Activated CD4-positive, alpha-beta T cell treated with anti-CD3 and anti-CD28 coated beads for 24 hours (primary cell): ENCODE measurements around the gene ARMC2.
"Not testable (repeated sequence)": the region's sequence is repeated elsewhere in the genome, so short reads cannot be mapped to it uniquely, and the experiment has no call there.

Experiments used
- DNase-seq, 2 donors: peaks; one replicate each; pipeline ENCODE4 v3.0.0-alpha.2; 2020; ENCODE audit warnings: low read depth in 2 of 2

Gene ARMC2, protein sequence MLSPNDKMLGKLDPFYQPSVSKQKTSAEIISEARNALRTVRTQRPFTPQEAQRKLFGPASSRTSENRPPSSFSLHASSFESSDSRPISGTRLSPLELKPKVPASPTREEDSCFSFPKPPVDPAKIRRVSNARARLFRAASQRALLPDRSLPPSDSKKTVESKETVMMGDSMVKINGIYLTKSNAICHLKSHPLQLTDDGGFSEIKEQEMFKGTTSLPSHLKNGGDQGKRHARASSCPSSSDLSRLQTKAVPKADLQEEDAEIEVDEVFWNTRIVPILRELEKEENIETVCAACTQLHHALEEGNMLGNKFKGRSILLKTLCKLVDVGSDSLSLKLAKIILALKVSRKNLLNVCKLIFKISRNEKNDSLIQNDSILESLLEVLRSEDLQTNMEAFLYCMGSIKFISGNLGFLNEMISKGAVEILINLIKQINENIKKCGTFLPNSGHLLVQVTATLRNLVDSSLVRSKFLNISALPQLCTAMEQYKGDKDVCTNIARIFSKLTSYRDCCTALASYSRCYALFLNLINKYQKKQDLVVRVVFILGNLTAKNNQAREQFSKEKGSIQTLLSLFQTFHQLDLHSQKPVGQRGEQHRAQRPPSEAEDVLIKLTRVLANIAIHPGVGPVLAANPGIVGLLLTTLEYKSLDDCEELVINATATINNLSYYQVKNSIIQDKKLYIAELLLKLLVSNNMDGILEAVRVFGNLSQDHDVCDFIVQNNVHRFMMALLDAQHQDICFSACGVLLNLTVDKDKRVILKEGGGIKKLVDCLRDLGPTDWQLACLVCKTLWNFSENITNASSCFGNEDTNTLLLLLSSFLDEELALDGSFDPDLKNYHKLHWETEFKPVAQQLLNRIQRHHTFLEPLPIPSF

DNA sequence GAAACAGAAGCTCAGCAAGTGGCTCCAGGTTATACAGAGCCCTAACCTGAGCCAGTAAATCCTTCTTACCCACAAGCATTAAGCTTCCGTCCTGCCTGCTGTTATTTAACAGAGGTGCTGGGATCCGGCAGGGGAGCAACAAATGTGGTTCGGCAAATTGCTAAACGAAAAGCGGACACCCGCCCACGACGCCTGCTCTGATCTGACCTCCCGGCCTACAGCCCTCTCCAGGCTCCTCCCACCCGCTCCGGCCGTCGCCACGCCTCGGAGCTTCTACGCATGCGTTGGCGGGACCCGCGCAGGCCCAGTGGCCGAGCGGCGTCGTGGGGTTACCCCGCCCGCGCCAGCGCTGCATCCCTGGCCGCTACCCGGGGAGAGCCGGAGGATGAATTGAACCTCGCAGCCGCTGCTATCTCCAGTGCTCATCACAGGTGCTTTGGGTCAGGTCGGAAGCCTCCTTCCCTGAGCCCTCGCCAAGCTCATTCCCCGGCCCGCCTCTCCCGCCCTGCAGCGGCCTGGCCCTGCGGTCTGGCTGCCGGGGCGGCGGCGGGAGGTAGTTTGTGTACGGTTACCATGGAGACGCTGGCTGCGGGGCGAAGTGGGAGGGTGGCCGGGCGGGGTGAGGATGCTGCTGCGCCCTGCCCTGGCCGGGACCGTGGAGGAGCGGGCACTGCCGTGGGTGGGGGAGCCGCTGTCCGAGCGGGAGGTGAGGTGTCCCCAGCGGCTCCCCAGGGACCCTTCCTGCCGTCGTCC, at the start of gene ARMC2:
ARMC2 (plus strand) TSS at position 307 of the 753 bp plus-strand sequence. CDS start 5,846 bp downstream, outside the sequence.
- DNase-seq, result peak; percentile 77 to 78

DNA sequence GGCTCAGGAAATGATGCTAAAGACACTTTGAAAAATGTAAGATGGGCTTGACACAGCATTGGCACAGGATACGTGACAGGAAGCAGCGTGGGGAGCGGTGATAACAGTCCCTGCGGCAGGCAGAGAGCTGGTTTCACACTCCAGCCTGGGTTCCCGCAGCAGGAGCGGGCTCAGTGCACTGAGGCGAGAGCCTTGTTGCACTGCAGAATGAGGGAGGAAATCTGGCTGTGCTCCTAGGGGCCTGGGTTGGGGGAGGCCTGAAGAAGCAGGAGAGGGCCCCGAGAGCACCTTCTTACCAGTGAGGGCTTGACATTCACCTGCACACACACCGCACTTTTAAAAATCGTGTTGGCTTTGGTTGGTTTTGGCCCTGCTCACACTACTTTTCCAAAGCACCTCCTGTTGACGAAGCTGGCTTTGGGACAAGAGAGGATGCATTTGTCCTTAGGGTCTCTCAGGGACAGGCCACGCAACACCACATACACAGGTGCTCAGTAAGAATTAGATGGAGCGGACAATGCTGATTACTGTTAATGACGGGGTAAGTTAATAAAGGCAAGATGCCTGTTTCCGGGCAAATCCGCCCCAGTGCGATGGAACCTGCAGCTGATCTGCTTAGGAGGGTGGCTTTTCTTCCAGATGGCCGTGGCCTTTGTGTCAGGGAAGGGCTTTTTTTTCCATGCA, 49.4 kb upstream of the ARMC2 start:
- peak; percentile 7 to 42 for DNase-seq

DNA sequence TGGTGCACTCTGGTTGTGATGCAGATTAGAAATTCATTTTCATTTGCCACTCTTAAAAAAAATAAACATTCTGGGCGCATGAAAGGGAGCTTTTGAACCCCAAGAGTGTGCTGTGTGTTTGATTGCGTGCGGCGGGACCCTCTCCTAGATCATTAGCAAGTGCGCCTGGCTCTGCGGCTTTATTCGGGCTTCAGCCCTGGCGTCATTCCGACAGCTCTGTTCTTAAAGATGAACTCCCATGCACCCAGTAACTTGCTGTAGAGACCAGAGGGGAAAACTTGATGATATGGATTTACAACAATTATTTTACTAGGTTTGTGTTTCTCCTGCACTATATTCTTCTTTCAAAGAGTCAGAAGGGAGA, 48.9 kb upstream of the ARMC2 start:
- DNase-seq, result no peak

DNA sequence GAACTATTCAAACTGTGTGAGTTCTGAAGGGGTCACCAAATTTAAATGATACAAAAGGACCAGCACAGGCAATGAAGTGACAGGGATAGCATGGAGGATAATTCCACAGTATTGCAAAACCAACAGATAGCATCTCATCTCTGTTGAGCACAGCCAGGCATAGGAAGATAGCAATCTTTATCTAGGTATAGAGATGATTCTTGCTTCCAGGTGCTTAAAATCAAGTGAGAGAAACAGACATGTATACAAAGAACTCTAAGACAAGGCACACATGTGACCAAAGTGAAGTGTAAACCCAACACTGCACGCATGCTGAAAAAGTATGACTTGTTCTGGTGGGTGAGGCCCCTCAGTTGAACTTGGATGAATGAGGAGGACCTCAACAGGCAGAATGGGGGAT, 48.4 kb upstream of the ARMC2 start:
- DNase-seq, result no peak

DNA sequence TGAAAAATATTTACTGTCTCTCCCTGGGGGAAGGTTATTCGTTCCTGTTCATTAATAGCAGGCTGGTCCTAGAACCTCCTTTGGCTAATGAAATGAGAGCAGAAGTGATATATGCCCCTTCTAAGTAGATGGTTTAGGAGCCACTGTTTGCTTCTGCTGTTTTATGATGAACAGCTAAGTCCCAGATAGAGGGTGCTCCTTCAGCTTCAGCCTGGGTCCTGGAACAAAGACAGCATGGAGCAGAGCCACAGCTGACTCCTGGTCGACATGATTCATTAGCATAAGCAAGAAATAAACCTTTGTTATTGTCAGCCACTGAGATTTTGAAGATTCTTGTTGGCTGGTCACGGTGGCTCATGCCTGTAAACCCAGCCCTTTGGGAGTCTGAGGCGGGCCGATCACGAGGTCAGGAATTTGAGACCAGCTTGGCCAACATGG, 47.8 kb upstream of the ARMC2 start:
- no peak for DNase-seq

DNA sequence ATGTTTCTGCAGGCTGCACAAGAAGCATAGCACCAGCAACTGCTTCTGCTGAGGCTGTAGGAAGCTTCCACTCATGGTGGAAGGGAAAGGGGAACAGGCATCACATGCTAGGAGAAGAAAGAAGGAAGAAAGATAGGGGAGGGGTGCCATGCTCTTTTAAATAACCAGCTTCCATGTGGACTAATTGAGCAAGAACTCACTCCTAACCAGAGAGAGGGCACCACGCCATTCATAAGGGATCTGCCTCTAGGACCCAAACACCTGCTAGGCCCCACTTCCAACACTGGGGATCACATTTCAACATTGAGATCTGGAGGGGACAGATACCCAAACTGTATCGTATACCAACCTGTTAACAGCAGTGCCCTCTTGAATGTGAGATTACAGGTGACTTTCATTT, 46.9 kb upstream of the ARMC2 start:
- no peak for DNase-seq

DNA sequence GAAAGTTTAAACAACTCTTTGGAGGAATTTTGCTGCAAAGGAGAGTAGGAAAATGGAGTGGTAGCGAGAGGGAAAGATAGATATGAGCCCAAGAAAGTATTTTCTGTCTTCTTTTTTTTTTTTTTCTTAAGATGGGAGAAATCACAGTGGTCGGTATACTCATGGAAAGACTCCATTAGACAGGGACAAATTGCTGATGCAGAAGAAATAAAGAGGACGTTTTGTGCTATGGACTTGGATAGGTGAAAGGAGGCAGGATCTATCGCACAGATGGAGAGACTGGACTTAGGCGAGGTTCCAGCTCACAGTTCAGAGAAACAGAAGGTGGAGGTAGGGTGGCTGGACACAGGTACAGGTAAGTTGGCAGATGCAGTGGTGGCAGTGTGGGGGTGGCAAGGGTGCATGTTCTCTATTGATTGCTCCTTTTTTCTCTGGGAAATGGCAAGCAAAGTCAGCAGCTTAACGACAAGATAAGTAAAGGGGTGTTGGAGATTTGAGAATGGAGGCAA, 44.2 kb upstream of the ARMC2 start:
- no peak for DNase-seq

DNA sequence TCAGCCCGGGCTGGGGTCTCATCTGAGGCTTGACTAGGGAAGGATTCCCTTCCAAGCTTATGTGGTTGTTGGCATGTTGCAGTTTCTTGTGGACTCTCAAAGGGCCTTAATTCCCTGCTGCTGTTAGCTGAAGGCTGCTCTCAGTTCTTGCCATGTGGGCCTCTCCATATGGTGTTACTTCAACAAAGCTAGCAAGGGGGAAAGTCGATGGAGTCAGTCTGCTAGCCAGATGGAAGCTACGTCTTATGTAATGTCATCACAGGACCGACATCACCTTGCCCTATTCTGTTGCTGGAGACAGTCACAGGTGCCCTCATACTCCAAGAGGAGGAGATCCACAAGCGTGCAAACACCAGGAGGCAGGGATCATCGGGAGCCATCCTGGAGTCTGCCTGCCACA, 43.3 kb upstream of the ARMC2 start:
- no peak for DNase-seq

DNA sequence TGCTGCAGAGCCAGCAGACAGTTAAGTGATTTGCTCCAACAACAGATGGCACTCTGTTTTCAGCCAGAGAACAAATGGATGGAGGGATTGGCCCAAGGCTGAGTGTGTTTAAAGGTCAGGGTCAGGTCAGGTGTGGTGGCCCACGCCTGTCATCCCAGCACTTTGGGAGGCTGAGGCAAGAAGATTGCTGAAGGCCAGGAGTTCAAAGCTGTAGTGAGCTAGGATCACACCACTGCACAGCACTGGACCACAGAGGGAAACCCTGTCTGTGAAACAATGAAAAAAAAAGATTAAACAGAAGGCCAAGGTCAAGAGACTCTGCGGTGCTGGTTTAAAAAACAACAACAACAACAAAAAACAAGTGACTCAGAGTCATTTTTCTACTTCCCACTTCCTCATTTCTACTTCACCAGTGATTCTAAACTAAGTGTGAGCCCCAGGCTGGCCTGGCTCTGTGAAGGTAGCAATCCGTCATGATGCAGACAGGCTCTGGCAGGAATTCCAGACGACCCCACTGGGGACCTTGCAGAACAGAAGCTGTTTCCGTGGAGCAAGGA, 42.5 kb upstream of the ARMC2 start:
- no peak for DNase-seq

DNA sequence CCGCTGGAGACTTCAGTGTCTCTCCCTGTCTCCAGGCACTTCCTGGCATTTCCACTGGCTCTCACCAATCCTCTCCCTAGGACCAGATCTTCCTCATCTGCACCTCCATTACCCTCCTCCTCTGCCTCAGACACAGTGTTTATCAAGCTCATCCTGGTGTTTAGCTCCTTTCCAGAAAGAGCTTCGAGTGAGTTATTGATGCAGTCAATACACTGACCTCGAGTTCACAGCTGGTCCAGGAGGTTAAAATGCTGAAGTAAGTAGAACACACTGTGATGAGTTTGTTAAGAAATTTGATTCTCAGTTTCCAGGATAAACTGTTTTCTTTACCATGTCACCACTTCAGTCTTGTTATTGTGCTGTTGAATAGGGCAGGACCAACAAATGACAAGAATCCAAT, 42.1 kb upstream of the ARMC2 start:
- no peak for DNase-seq

DNA sequence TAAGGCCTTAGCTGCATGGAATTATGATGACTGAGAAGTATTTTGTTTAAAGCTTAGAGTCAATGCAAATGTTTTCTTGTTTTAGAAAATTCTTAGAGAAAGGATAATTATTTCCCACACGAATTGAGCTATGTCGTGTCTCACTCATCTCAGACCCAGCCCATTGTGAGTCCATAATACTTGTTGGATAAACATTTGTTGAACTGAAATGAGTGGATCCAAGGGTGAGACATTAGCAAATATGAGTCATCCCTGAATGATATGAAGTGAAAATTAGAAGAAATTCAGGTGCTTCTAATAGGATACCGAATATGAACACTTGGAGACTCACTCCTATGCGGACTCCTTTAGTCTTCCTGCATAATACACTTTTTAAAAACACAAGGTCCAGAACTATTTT, 41.6 kb upstream of the ARMC2 start:
- no peak for DNase-seq

DNA sequence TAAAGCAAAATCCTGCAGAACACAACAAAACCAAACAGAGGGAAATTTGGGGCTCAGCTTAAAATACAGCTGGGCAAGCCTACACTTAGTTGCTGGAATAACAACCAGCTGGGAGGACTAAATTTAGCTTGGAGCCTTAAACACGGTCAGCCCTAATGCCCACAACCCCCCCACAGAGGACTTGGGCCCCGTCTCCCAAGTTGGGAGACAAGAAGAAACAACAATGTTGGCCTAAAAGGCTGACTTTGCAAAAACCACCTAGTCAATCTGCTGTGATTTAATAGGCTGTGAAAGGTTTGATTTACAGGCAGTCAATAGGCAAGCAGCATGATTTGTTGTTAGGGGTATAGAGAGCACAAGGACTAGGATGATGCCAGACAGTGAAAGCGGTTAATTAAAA, 40.3 kb upstream of the ARMC2 start:
- no peak for DNase-seq

DNA sequence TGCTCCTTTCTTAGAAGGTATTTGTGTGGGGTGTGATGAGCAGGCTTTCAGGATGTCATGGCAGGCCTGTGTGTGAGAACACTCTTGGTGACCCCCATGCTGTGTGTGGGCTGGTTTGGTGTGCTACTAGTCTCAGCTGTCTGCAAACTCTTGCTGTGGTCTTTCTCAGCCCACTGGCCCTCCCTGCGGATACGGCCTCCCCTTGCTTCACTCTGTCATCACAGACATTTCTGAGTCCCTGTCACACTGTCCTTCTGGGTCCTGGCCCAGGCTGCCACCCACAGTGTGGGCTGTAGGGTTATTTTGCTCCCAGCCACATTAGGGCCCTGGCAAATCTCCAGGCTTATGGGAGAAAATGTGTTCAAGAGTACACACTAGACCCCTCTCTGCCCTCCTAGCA, 39.0 kb upstream of the ARMC2 start:
- DNase-seq, result no peak

DNA sequence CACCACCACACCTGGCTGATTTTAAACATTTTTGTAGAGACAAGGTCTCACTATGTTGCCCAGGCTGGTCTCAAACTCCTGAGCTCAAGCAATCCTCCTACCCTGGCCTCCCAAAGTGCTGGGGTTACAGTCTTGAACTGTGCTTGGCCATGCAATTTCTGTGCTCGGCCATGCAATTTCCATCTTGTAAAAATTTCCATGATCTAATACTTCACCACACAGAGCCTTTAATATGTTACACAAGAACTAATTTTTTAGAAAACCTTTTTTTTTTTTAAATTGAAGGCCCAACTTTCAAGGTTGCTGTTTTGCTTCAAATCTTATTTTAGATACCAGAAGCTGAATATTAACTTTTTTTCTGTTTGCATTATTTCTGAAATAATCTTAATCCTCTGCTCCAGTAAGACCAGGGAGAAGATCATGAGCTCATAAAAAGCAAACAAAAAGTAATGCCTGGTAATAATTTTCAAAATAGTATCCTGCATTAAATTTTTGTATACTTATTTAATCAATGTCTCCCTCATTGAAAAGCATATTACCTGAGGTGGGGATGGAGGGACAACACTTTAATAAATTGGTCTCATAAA, 38.1 kb upstream of the ARMC2 start:
- no peak for DNase-seq

DNA sequence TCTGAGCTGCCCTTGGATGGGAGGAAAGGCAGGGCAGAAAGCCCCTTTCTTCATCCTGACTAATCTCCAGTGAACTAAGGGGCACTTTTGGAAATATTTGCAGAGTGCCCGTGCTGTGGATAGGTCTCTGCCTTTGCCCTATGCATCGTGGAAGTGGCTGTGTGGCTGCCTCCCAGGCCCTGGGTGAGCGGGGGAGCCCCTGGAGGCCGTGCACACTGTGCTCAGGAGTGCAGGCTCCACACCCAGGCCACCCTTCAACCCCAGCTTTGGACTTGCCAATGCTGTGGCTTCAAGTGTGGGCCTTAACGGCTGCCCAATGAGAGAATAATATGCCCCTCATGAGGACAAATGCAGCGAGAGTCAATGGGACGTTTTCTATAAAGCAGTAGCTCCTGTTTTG, 36.7 kb upstream of the ARMC2 start:
- DNase-seq, result no peak

DNA sequence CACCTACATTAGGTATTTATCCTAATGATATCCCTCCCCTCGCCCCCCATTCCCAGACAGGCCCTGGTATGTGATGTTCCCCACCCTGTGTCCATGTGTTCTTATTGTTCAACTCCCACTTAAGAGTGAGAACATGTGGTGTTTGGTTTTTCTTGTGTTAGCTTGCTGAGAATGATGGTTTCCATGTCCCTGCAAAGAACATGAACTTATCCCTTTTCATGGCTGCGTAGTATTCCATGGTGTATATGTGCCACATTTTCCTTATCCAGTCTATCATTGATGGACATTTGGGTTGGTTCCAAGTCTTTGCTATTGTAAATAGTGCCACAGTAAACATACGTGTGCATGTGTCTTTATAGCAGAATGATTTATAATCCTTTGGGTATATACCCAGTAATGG, 35.0 kb upstream of the ARMC2 start:
- not testable (repeated sequence) for DNase-seq

DNA sequence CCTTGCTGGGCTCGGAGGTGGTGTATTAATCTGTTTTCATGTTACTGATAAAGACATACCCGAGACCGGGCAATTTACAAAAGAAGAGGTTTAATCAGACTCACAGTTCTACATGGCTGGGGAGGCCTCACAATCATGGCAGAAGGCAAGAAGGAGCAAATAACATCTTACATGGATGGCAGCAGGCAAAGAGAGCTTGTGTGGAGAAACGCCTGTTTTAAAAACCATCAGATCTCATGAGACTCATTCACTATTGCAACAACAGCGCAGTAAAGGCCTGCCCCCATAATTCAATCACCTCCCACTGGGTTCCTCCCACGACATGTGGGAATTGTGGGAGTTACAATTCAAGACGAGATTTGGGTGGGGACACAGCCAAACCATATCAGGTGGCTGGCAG, 30.9 kb upstream of the ARMC2 start:
- DNase-seq, result not testable (repeated sequence)

DNA sequence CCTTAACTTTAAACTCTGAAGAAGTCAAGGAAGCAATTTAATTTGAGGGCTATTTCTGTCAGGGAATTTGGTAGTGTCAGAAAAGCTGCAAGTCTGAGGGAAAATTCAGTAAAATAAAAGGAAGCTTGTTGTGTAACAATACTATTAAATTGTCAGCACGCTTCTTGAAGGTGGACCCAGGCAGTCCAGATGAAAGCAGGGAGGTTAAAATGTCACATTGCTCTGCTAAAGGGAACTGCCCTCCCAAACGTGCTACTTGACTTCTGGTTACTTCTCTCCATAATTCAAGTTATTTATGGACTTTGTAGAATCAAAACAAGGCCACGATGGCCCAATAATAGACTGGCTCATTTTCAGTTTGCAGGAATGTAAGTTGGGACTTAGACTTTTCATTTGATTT, 28.2 kb upstream of the ARMC2 start:
- DNase-seq, result no peak

DNA sequence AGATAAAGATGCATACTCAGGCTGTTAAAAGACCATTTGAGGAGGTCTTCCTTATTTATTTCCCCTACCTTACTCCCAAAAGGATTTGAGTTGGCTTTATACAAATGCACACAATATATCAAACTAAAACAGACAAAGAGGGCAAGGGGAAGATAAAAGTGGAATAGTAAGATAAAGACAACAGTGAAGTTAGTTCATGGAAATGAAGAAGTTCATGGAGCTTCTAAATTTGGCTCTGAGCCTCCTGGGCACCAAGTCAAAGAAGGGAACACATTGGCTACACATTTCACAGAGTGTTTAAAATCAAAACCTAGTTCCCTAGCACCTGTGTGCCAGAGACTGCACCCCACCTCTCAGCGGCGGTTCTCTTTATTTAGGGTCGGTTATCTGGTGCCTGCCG, 25.8 kb upstream of the ARMC2 start:
- DNase-seq, result no peak

DNA sequence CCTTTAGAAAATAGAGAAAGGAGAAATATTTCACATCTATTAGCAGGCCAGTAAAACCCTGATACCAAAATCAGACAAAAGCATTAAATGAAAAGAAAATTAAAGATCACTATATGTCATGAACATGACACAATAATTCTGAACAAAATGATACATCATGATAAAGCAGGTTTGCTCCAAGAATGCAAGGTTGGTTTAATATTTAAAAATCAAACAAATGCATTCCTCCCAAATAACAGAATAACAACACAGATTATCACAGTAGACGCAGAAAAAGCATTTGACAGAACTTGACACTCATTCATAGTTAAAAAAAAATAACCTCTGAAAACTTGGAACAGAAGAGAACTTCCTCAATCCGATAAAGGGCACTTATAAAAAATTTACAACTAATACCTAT, 22.9 kb upstream of the ARMC2 start:
- DNase-seq, result no peak

DNA sequence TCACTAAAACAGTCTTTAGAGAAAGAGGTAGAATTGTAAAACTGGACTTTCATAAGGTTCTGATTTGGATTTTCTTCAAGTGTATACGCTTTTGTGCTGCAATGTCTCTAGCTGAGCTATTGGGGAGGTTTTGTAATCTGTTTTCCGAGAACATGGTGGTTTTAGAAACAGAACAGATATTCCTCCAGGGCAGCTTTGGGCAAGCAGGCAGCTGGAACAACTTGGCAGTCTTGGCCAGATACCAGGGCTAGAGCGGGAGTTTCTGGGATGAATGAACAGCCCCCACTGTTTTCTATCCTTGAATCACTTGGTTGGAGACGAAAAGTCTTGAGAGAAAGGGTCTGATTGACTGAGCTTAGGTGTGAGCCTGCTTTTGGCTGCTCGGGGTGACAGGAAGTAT, 17.1 kb upstream of the ARMC2 start:
- no peak for DNase-seq
